Trophoblast cell (in vitro differentiated cells and primary cell): Measurements from ENCODE around the gene MAPK7.

Experiments used
- DNase-seq, 2 donors: peaks; one replicate each; pipeline ENCODE4 v3.0.0-alpha.2; 2016
- H2AFZ ChIP-seq: 2 replicates; pipeline ENCODE4 v1.6.1; 2013; ENCODE audit warnings: low read length, moderate library complexity, mild to moderate bottlenecking; ENCODE audit not compliant: insufficient read depth, poor library complexity
- H2AK5ac ChIP-seq: 2 replicates; pipeline ENCODE4 v1.6.1; 2013; ENCODE audit warnings: mild to moderate bottlenecking, low read length
- H2BK120ac ChIP-seq: 2 replicates; pipeline ENCODE4 v1.6.1; 2013; ENCODE audit warnings: low read length, mild to moderate bottlenecking, moderate library complexity; ENCODE audit not compliant: insufficient read depth, poor library complexity
- H2BK12ac ChIP-seq: 2 replicates; pipeline ENCODE4 v1.6.1; 2013; ENCODE audit warnings: mild to moderate bottlenecking, low read length, moderate library complexity
- H2BK5ac ChIP-seq: 2 replicates; pipeline ENCODE4 v1.6.1; 2013; ENCODE audit warnings: low read length, low read depth, moderate library complexity, mild to moderate bottlenecking; ENCODE audit not compliant: poor library complexity
- H3K14ac ChIP-seq: 2 replicates; pipeline ENCODE4 v1.6.1; 2013; ENCODE audit warnings: mild to moderate bottlenecking, low read length
- H3K18ac ChIP-seq: 2 replicates; pipeline ENCODE4 v1.6.1; 2013; ENCODE audit warnings: mild to moderate bottlenecking, low read length
- H3K23ac ChIP-seq: 2 replicates; pipeline ENCODE4 v1.6.1; 2013; ENCODE audit warnings: low read length
- H3K27ac ChIP-seq: 2 replicates; pipeline ENCODE4 v1.5.1; 2013; ENCODE audit warnings: low read depth, mild to moderate bottlenecking, inconsistent platforms, low read length, moderate library complexity
- H3K27me3 ChIP-seq: 2 replicates; pipeline ENCODE4 v1.6.1; 2013; ENCODE audit warnings: inconsistent platforms, mild to moderate bottlenecking, low read length, moderate library complexity; ENCODE audit not compliant: insufficient read depth
- H3K36me3 ChIP-seq, 2 experiments: 1 replicate in 1 of 2; 2 replicates in 1 of 2; pipeline ENCODE4 v1.6.1; 2013; ENCODE audit warnings: low read length in 2 of 2, mild to moderate bottlenecking in 2 of 2, moderate library complexity in 1 of 2; ENCODE audit not compliant: insufficient read depth in 2 of 2, control insufficient read depth in 1 of 2
- H3K4ac ChIP-seq: 2 replicates; pipeline ENCODE4 v1.6.1; 2013; ENCODE audit warnings: low read depth, mild to moderate bottlenecking, low read length, moderate library complexity
- H3K4me1 ChIP-seq, 2 experiments: 1 replicate in 1 of 2; 2 replicates in 1 of 2; pipeline ENCODE4 v1.6.1; 2013; ENCODE audit warnings: low read length in 2 of 2, mild to moderate bottlenecking in 2 of 2, moderate library complexity in 1 of 2; ENCODE audit not compliant: insufficient read depth in 2 of 2, control insufficient read depth in 1 of 2
- H3K4me2 ChIP-seq: 2 replicates; pipeline ENCODE4 v1.6.1; 2013; ENCODE audit warnings: inconsistent platforms, mild to moderate bottlenecking, low read length, moderate library complexity
- H3K4me3 ChIP-seq: 2 replicates; pipeline ENCODE4 v1.5.1; 2013; ENCODE audit warnings: mild to moderate bottlenecking, low read depth, low read length, inconsistent platforms
- H3K79me1 ChIP-seq: one replicate; pipeline ENCODE4 v1.6.1; 2013; ENCODE audit warnings: low read length
- H3K79me2 ChIP-seq: 2 replicates; pipeline ENCODE4 v1.6.1; 2013; ENCODE audit warnings: low read length, mild to moderate bottlenecking; ENCODE audit not compliant: control insufficient read depth, insufficient read depth, poor library complexity
- H3K9ac ChIP-seq: 2 replicates; pipeline ENCODE4 v1.6.1; 2013; ENCODE audit warnings: mild to moderate bottlenecking, low read length
- H3K9me3 ChIP-seq: 2 replicates; pipeline ENCODE4 v1.6.1; 2013; ENCODE audit warnings: low read depth, mild to moderate bottlenecking, control low read depth, inconsistent platforms, low read length; ENCODE audit not compliant: insufficient read depth
- H4K12ac ChIP-seq: 2 replicates; pipeline ENCODE4 v1.6.1; 2013; ENCODE audit warnings: low read depth, mild to moderate bottlenecking, low read length, moderate library complexity
- H4K8ac ChIP-seq: 2 replicates; pipeline ENCODE4 v1.6.1; 2013; ENCODE audit warnings: low read depth, mild to moderate bottlenecking, low read length, moderate library complexity
- H4K91ac ChIP-seq: one replicate; pipeline ENCODE4 v1.6.1; 2013; ENCODE audit warnings: low read depth, mild to moderate bottlenecking, low read length, moderate library complexity
- WGBS: extraction: QIAGEN DNeasy Blood & Tissue Kit; methylation state at CpG from one replicate; pipeline ENCODE4 v1.1.7; 2013; ENCODE audit warnings: missing lambda C conversion rate; ENCODE audit not compliant: insufficient read length, insufficient coverage; ENCODE audit errors: extremely low coverage; 5-methylcytosine and 5-hydroxymethylcytosine counted together

Gene MAPK7

GRCh38 chr17:19372011-19372370, 6.3 kb upstream of the MAPK7 start:
- H4K91ac ChIP-seq: no peak overlapping the region
- H3K79me2 ChIP-seq: no peaks in the 10 kb centered on the region
- DNase-seq: no peak
- no peak overlapping the region for H4K12ac ChIP-seq
- H2BK5ac ChIP-seq: no peak overlapping the region
- H3K23ac ChIP-seq: no peak overlapping the region
- no peak overlapping the region for H2BK12ac ChIP-seq
- no peak overlapping the region for H3K27ac ChIP-seq
- no peak overlapping the region for H2BK120ac ChIP-seq
- no peaks in the 10 kb centered on the region for H3K79me1 ChIP-seq
- H3K36me3 ChIP-seq: no peaks in the 10 kb centered on the region
- H3K27me3 ChIP-seq: no peaks in the 10 kb centered on the region
- H3K4me3 ChIP-seq: no peak overlapping the region
- no peak overlapping the region for H3K4me2 ChIP-seq
- peaks cover 0 to 6% of the 10 kb centered on the region in 2 experiments for H3K4me1 ChIP-seq
- no peak overlapping the region for H3K18ac ChIP-seq
- H3K9me3 ChIP-seq: peaks cover 4% of the 10 kb centered on the region
- WGBS: no CpG with 5 or more reads among the region's 9 CpGs
- no peak overlapping the region for H2AK5ac ChIP-seq
- H3K9ac ChIP-seq: no peak overlapping the region
- no peak overlapping the region for H3K4ac ChIP-seq
- no peak overlapping the region for H3K14ac ChIP-seq
- no peak overlapping the region for H4K8ac ChIP-seq
- no peak overlapping the region for H2AFZ ChIP-seq

- peaks cover under 1% of the 10 kb centered on the region for H3K79me1 ChIP-seq
- no peak overlapping the region for H2AFZ ChIP-seq
- H3K9me3 ChIP-seq: peaks cover 4% of the 10 kb centered on the region
- no peak overlapping the region for H2BK5ac ChIP-seq
- H4K91ac ChIP-seq: no peak overlapping the region
- H4K12ac ChIP-seq: no peak overlapping the region
- no peak overlapping the region for H3K9ac ChIP-seq
- H3K4me1 ChIP-seq: peaks cover 0 to 6% of the 10 kb centered on the region in 2 experiments
- no peak overlapping the region for H2BK120ac ChIP-seq
- H3K23ac ChIP-seq: no peak overlapping the region
- H3K4ac ChIP-seq: no peak overlapping the region
- no peak overlapping the region for H3K18ac ChIP-seq
- no peak overlapping the region for H3K4me2 ChIP-seq
- no CpG with 5 or more reads among the region's 12 CpGs for WGBS
- H3K36me3 ChIP-seq: no peaks in the 10 kb centered on the region
- no peak overlapping the region for H3K14ac ChIP-seq
- no peaks in the 10 kb centered on the region for H3K27me3 ChIP-seq
- H2AK5ac ChIP-seq: no peak overlapping the region
- no peak for DNase-seq
- no peak overlapping the region for H3K27ac ChIP-seq
- H2BK12ac ChIP-seq: no peak overlapping the region
- H3K4me3 ChIP-seq: no peak overlapping the region
- peaks cover under 1% of the 10 kb centered on the region for H3K79me2 ChIP-seq
- no peak overlapping the region for H4K8ac ChIP-seq
These were observed 5.9 kb upstream of the MAPK7 start for GRCh38 chr17:19372439-19372838.

- no peak overlapping the region for H4K8ac ChIP-seq
These were observed 5.3 kb upstream of the MAPK7 start for GRCh38 chr17:19372866-19373504.

GRCh38 chr17:19374136-19374535, 4.2 kb upstream of the MAPK7 start:
- WGBS: no CpG with 5 or more reads among the region's 5 CpGs
- H3K79me1 ChIP-seq: peaks cover 6% of the 10 kb centered on the region
- no peak overlapping the region for H3K4me3 ChIP-seq
- no peak overlapping the region for H2BK5ac ChIP-seq
- H3K4me2 ChIP-seq: no peak overlapping the region
- DNase-seq: no peak
- H4K8ac ChIP-seq: no peak overlapping the region
- peaks cover 0 to 1% of the 10 kb centered on the region in 2 experiments for H3K36me3 ChIP-seq
- H2BK12ac ChIP-seq: no peak overlapping the region
- H2AK5ac ChIP-seq: no peak overlapping the region
- no peaks in the 10 kb centered on the region for H3K27me3 ChIP-seq
- no peak overlapping the region for H4K12ac ChIP-seq
- H3K9ac ChIP-seq: no peak overlapping the region
- no peak overlapping the region for H3K14ac ChIP-seq
- peaks cover 3 to 9% of the 10 kb centered on the region in 2 experiments for H3K4me1 ChIP-seq
- H3K27ac ChIP-seq: no peak overlapping the region
- no peak overlapping the region for H3K4ac ChIP-seq
- H3K23ac ChIP-seq: no peak overlapping the region
- no peak overlapping the region for H2BK120ac ChIP-seq
- no peak overlapping the region for H2AFZ ChIP-seq
- H3K18ac ChIP-seq: no peak overlapping the region
- H3K9me3 ChIP-seq: peaks cover 4% of the 10 kb centered on the region
- H3K79me2 ChIP-seq: peaks cover 9% of the 10 kb centered on the region
- no peak overlapping the region for H4K91ac ChIP-seq

More at GRCh38 chr17:19372866-19373504, 5.3 kb upstream of the MAPK7 start:
- no peak overlapping the region for H3K23ac ChIP-seq
- DNase-seq: no peak
- H2AK5ac ChIP-seq: no peak overlapping the region
- no peak overlapping the region for H3K4ac ChIP-seq
- no peak overlapping the region for H2BK5ac ChIP-seq
- no peak overlapping the region for H4K12ac ChIP-seq
- H4K91ac ChIP-seq: no peak overlapping the region
- H3K79me2 ChIP-seq: peaks cover 2% of the 10 kb centered on the region
- no peak overlapping the region for H3K4me2 ChIP-seq
- H3K4me3 ChIP-seq: no peak overlapping the region
- no peak overlapping the region for H3K27ac ChIP-seq
- no peak overlapping the region for H3K9ac ChIP-seq
- H3K4me1 ChIP-seq: peaks cover 0 to 6% of the 10 kb centered on the region in 2 experiments
- no peak overlapping the region for H2BK120ac ChIP-seq
- no peak overlapping the region for H2AFZ ChIP-seq
- H3K18ac ChIP-seq: no peak overlapping the region
- no peaks in the 10 kb centered on the region for H3K36me3 ChIP-seq
- H3K27me3 ChIP-seq: no peaks in the 10 kb centered on the region
- H2BK12ac ChIP-seq: no peak overlapping the region
- H3K14ac ChIP-seq: no peak overlapping the region
- WGBS: no CpG with 5 or more reads among the region's 8 CpGs
- peaks cover 6% of the 10 kb centered on the region for H3K79me1 ChIP-seq
- H3K9me3 ChIP-seq: peaks cover 4% of the 10 kb centered on the region
